ENCODE data around the gene CPOX.
A peak's percentile ranks its signal among the peaks of the same experiment; 100 is the strongest.
"Not testable (repeated sequence)": the region's sequence is repeated elsewhere in the genome, so short reads cannot be mapped to it uniquely, and the experiment has no call there.

Gene CPOX

GRCh38 chr3:98593046-98593936 lies at the start of gene CPOX:
Gene CPOX, minus strand, starts transcription at chr3:98593611. Its CDS starts 107 bp downstream, at chr3:98593504.
- DNase-seq: peak; percentile 95

GRCh38 chr3:98642769-98643168 lies 49.4 kb upstream of the CPOX start:
- DNase-seq: not testable (repeated sequence)

- DNase-seq: not testable (repeated sequence)
Observed at GRCh38 chr3:98641756-98642155, 48.3 kb upstream of the CPOX start.

- not testable (repeated sequence) for DNase-seq
Observed at GRCh38 chr3:98638515-98638914, 45.1 kb upstream of the CPOX start.

- DNase-seq: no peak
Observed at GRCh38 chr3:98630416-98630815, 37.0 kb upstream of the CPOX start.

GRCh38 chr3:98628317-98628716 lies 34.9 kb upstream of the CPOX start:
- DNase-seq: no peak

- DNase-seq: no peak
Observed at GRCh38 chr3:98626151-98626550, 32.7 kb upstream of the CPOX start.

GRCh38 chr3:98623572-98624280 lies 30.3 kb upstream of the CPOX start:
- no peak for DNase-seq

GRCh38 chr3:98617841-98618240 lies 24.4 kb upstream of the CPOX start:
- no peak for DNase-seq

- no peak for DNase-seq
Observed at GRCh38 chr3:98613616-98614015, 20.2 kb upstream of the CPOX start.

GRCh38 chr3:98612996-98613517 lies 19.6 kb upstream of the CPOX start:
- DNase-seq: no peak

- no peak for DNase-seq
Observed at GRCh38 chr3:98612587-98612986, 19.2 kb upstream of the CPOX start.

- DNase-seq: no peak
Observed at GRCh38 chr3:98608029-98608428, 14.6 kb upstream of the CPOX start.

- no peak for DNase-seq
Observed at GRCh38 chr3:98603580-98603979, 10.2 kb upstream of the CPOX start.

GRCh38 chr3:98602078-98602678 lies 8.8 kb upstream of the CPOX start:
- no peak for DNase-seq

GRCh38 chr3:98601180-98601579 lies 7.8 kb upstream of the CPOX start:
- DNase-seq: no peak

- DNase-seq: no peak
Observed at GRCh38 chr3:98600412-98601095, 7.1 kb upstream of the CPOX start.

- DNase-seq: no peak
Observed at GRCh38 chr3:98599647-98600411, 6.4 kb upstream of the CPOX start.

- no peak for DNase-seq
Observed at GRCh38 chr3:98598492-98598891, 5.1 kb upstream of the CPOX start.

- no peak for DNase-seq
Observed at GRCh38 chr3:98596541-98597500, 3.4 kb upstream of the CPOX start.

GRCh38 chr3:98596087-98596486 lies 2.7 kb upstream of the CPOX start:
- no peak for DNase-seq

All from activated effector memory CD4-positive, alpha-beta T cell treated with anti-CD3 and anti-CD28 coated beads, Interleukin-2, amount 50 U/mL, for 16 hours (primary cell).